Karpas-422 (cell line): Measurements from ENCODE around the gene B4GALNT2. TPM values are rescaled to one million over a fixed set of nuclear protein-coding genes. Genes with fewer than 3 reads are reported as not detected.

ENCODE experiments used
- DNase-seq: peaks from one replicate; pipeline ENCODE4 v3.0.0-alpha.2; 2015
- H2AFZ ChIP-seq: fragments of 200-600 bp; sonication (generic); 2 replicates; pipeline ENCODE4 v1.6.1; 2014; ENCODE audit warnings: antibody characterized with exemption, low read length, mixed read lengths
- H3K27ac ChIP-seq: fragments of 200-600 bp; sonication (generic); 2 replicates; pipeline ENCODE4 v1.5.1; 2014; ENCODE audit warnings: mild to moderate bottlenecking, low read length, moderate library complexity
- H3K27me3 ChIP-seq: fragments of 200-600 bp; sonication (generic); 2 replicates; pipeline ENCODE4 v1.6.1; 2014; ENCODE audit warnings: low read length, mixed read lengths
- H3K36me3 ChIP-seq: fragments of 200-600 bp; sonication (generic); 2 replicates; pipeline ENCODE4 v1.6.1; 2014; ENCODE audit warnings: low read length, mixed read lengths; ENCODE audit not compliant: insufficient read depth
- H3K4me1 ChIP-seq: fragments of 200-600 bp; sonication (generic); 2 replicates; pipeline ENCODE4 v1.6.1; 2014; ENCODE audit warnings: mild to moderate bottlenecking, low read length, mixed read lengths
- H3K4me2 ChIP-seq: fragments of 200-600 bp; sonication (generic); 2 replicates; pipeline ENCODE4 v1.6.1; 2014; ENCODE audit warnings: low read length, low read depth, mild to moderate bottlenecking; ENCODE audit not compliant: poor library complexity, severe bottlenecking
- H3K4me3 ChIP-seq: fragments of 200-600 bp; sonication (generic); 2 replicates; pipeline ENCODE4 v1.5.1; 2014; ENCODE audit warnings: mild to moderate bottlenecking, antibody characterized with exemption, low read length, mixed read lengths
- H3K79me2 ChIP-seq: fragments of 200-600 bp; sonication (generic); 2 replicates; pipeline ENCODE4 v1.6.1; 2014; ENCODE audit warnings: mild to moderate bottlenecking, low read length, mixed read lengths
- H3K9ac ChIP-seq: fragments of 200-600 bp; sonication (generic); 2 replicates; pipeline ENCODE4 v1.6.0; 2014; ENCODE audit warnings: low read length
- H3K9me2 ChIP-seq: fragments of 200-600 bp; sonication (generic), shearing (Covaris generic); replicated peaks from 2 replicates; pipeline ENCODE4 v1.6.0; 2014; ENCODE audit warnings: mild to moderate bottlenecking, low read length, moderate library complexity; ENCODE audit not compliant: insufficient read depth
- H3K9me3 ChIP-seq: fragments of 300-700, 200-600 bp; sonication (generic); 2 replicates; pipeline ENCODE4 v1.6.1; 2014; ENCODE audit warnings: low read length, mixed read lengths
- H4K20me1 ChIP-seq: fragments of 200-600 bp; sonication (generic); 2 replicates; pipeline ENCODE4 v1.6.1; 2014; ENCODE audit warnings: mild to moderate bottlenecking, antibody characterized with exemption, low read length, low read depth; ENCODE audit not compliant: insufficient read depth
- total RNA-seq: library from RNA; depleted of rRNA; stranded (reverse); fragments of >200 nt; shearing (Covaris generic); gene quantifications from 2 replicates; pipeline ENCODE4 v1.2.3, GENCODE V29; 2014; ENCODE audit warnings: low replicate concordance

Gene B4GALNT2
- total RNA-seq, 1 experiment from 2014 or later, result not detected

DNA sequence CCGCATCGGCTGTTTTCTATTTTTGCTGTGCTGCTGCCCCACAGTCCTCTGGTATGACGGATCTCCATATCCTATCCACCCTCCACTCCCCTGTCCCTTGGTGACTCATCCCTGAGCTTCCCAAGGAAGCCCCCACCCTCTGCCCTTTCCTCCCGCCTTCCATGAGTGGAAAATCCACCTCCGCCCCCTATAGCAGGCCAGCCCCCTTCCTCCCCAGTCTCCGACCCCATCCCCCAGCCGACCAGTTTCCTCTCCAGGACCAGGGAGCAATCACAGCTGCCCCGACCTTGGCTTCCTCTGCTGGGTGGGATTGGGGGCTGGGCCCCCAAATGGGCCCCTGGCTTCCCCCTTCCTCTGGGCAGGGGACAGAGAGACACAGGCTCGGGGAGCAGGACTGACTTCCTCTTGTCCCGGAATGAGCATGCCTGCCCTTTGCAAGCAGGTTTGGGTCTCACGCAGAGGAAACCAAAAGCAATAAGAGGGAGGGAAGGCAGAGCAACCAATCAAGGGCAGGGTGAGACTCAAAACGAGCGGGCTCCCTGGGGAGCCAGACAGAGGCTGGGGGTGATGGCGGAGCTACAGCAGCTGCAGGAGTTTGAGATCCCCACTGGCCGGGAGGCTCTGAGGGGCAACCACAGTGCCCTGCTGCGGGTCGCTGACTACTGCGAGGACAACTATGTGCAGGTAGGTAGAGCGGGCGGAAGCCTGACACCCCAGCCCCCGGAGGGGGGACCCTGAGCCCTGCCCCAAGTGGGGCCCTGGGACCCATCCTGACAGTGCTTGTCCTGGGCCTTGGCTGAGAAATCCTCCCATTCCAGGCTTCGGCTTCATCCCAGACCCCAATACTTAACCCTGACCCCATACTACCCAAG is 77.8 kb downstream of the B4GALNT2 start, which contains the start of the genes ABI3 and GNGT2:
ABI3 (plus strand) TSS at position 550 of the 872 bp plus-strand sequence; CDS start at position 568, 18 bp downstream.
GNGT2 (minus strand) TSS at position 417 of the 872 bp plus-strand sequence. CDS start 3,152 bp downstream, outside the sequence.
- Histone ChIP-seq H3K4me3 (peak within 1 kb of the TSS; percentile 89), H4K20me1 (no peaks in the 10 kb centered on the region), H3K27me3 (no peaks in the 10 kb centered on the region), H3K9me2 (no peaks in the 10 kb centered on the region), H3K27ac (peak within 1 kb of the TSS; percentile 91), H3K9me3 (no peaks in the 10 kb centered on the region), H3K4me2 (peak within 1 kb of the TSS; percentile 95), H3K4me1 (peaks cover 60% of the 10 kb centered on the region), H3K79me2 (peaks cover 58% of the 10 kb centered on the region), H3K9ac (peak within 1 kb of the TSS; percentile 89), H2AFZ (no peak within 1 kb of the TSS), H3K36me3 (0 out of 2 replicates have a peak, but pooled peaks cover 3% of the 10 kb centered on the region)
- DNase-seq, result peak; percentile 97

DNA sequence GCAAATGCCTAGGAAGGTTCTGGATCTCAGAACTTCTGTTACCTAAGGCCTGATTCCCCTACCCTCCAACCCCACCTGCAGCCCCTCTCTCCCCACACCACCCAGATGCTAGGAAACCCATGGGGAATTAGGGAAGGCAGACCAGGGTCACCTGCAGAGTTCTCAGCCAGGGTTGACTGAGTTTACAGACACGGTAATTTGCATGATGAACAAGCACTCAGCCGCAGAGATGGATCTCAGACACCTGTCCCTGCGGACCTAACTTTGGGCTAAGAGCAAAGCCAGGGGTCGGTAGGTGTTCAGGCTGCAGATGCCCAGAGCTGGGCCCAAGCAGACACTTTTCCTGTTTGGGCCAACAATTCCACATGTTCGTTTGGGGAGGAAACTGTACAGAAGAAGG is 80.8 kb downstream of the B4GALNT2 start:
- Histone ChIP-seq H4K20me1 (no peaks in the 10 kb centered on the region), H3K9me2 (no peaks in the 10 kb centered on the region), H3K4me1 (peaks cover 91% of the 10 kb centered on the region), H3K4me2 (peak overlapping the region; percentile 95), H3K9ac (peak overlapping the region; percentile 89), H3K36me3 (peaks cover 19% of the 10 kb centered on the region; the same call in 1 of the 2 replicates), H3K9me3 (no peaks in the 10 kb centered on the region), H2AFZ (no peak overlapping the region), H3K27me3 (no peaks in the 10 kb centered on the region), H3K27ac (peak overlapping the region; percentile 91), H3K4me3 (peak overlapping the region; percentile 89), H3K79me2 (peaks cover 67% of the 10 kb centered on the region)
- DNase-seq, result peak; percentile 82

GRCh38 chr17:49213847-49214246 is 81.3 kb downstream of the B4GALNT2 start:
- Histone ChIP-seq H3K9ac (peak overlapping the region; percentile 89), H4K20me1 (no peaks in the 10 kb centered on the region), H3K27me3 (no peaks in the 10 kb centered on the region), H3K27ac (peak overlapping the region; percentile 91), H3K79me2 (peaks cover 67% of the 10 kb centered on the region), H3K9me3 (no peaks in the 10 kb centered on the region), H3K4me3 (peak overlapping the region; percentile 89), H3K36me3 (peaks cover 21% of the 10 kb centered on the region; the same call in 1 of the 2 replicates), H3K4me1 (peaks cover 91% of the 10 kb centered on the region), H2AFZ (no peak overlapping the region), H3K4me2 (peak overlapping the region; percentile 95), H3K9me2 (no peaks in the 10 kb centered on the region)
- DNase-seq, result peak; percentile 62

- Histone ChIP-seq H3K79me2 (peaks cover 60% of the 10 kb centered on the region), H3K4me3 (peak overlapping the region; percentile 89; the same call in 1 of the 2 replicates), H3K9me3 (no peaks in the 10 kb centered on the region), H3K27me3 (no peaks in the 10 kb centered on the region), H3K36me3 (peaks cover 29% of the 10 kb centered on the region), H3K9ac (peak overlapping the region; percentile 89), H3K9me2 (no peaks in the 10 kb centered on the region), H2AFZ (no peak overlapping the region), H3K4me1 (peaks cover 85% of the 10 kb centered on the region), H3K4me2 (peak overlapping the region; percentile 95), H4K20me1 (no peaks in the 10 kb centered on the region), H3K27ac (peak overlapping the region; percentile 91)
- no peak for DNase-seq
These were observed 82.2 kb downstream of the B4GALNT2 start for GRCh38 chr17:49214676-49215360.

DNA sequence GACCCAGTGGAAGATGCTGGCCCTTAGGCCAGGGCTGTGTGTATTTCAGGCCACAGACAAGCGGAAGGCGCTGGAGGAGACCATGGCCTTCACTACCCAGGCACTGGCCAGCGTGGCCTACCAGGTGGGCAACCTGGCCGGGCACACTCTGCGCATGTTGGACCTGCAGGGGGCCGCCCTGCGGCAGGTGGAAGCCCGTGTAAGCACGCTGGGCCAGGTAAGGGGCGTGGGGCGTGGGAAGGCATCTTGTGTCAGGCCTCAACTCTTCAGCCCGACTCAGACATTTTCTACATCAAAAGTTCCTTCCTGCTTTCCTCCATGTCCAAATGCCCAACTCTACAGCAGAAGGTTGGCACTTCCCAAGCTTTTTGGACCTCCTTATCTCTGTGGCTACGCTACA is 83.9 kb downstream of the B4GALNT2 start:
- Histone ChIP-seq H3K27me3 (no peaks in the 10 kb centered on the region), H3K79me2 (peaks cover 45% of the 10 kb centered on the region), H3K4me2 (no peak overlapping the region), H3K9me3 (no peaks in the 10 kb centered on the region), H3K27ac (peak overlapping the region; percentile 91), H3K9ac (0 out of 2 replicates have a peak overlapping the region, but pooled peaks have one; percentile 16), H3K4me3 (no peak overlapping the region), H3K4me1 (peaks cover 77% of the 10 kb centered on the region), H4K20me1 (no peaks in the 10 kb centered on the region), H3K36me3 (peaks cover 33% of the 10 kb centered on the region), H3K9me2 (no peaks in the 10 kb centered on the region), H2AFZ (no peak overlapping the region)
- no peak for DNase-seq

- Histone ChIP-seq H2AFZ (no peak overlapping the region), H3K4me2 (no peak overlapping the region), H3K9me3 (no peaks in the 10 kb centered on the region), H3K79me2 (peaks cover 41% of the 10 kb centered on the region), H3K27ac (peak overlapping the region; percentile 68), H3K4me3 (no peak overlapping the region), H3K36me3 (peaks cover 33% of the 10 kb centered on the region), H3K4me1 (peaks cover 71% of the 10 kb centered on the region), H3K9ac (no peak overlapping the region), H3K9me2 (no peaks in the 10 kb centered on the region), H4K20me1 (no peaks in the 10 kb centered on the region), H3K27me3 (no peaks in the 10 kb centered on the region)
- DNase-seq, result no peak
These were observed 84.5 kb downstream of the B4GALNT2 start for GRCh38 chr17:49216953-49217650.

DNA sequence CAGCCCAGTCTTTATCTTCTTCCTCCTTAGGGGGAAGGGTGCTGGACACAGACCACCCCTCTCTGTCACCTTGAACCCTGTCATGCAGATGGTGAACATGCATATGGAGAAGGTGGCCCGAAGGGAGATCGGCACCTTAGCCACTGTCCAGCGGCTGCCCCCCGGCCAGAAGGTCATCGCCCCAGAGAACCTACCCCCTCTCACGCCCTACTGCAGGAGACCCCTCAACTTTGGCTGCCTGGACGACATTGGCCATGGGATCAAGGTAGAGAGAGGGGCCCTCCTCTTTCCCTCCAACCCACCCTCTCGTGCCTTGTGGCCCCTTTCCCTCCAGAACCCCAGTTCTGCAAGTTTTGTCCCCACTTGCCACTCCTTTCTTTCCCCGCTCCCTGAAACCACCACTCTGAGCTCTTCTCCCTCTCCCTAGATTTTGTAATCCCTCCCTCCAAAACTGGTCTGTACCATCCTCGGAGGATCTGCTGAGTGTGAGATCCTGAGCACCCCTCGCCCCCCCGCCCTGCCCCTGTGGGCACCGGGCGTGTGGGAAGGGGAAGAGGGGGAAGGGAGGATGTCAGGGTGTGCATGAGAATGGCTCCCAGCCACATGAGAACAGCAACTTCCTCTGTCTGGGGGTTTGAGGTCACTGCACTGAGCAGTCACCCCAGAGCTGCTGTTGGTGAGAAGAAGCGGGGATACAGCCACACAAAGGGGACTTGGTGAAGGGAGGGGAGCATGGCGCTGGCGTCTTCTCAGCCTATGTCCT is 85.3 kb downstream of the B4GALNT2 start:
- H3K79me2 ChIP-seq, result peaks cover 35% of the 10 kb centered on the region

More for the DNA sequence above, 85.3 kb downstream of the B4GALNT2 start:
- H3K9ac ChIP-seq, result peak overlapping the region; percentile 46; the same call in 1 of the 2 replicates
- H3K27me3 ChIP-seq, result no peaks in the 10 kb centered on the region
- peak overlapping the region; percentile 68 for H3K27ac ChIP-seq
- DNase-seq, result peak; percentile 63
- no peaks in the 10 kb centered on the region for H3K9me2 ChIP-seq
- H3K9me3 ChIP-seq, result no peaks in the 10 kb centered on the region
- H4K20me1 ChIP-seq, result no peaks in the 10 kb centered on the region
- H3K4me3 ChIP-seq, result no peak overlapping the region
- H3K4me2 ChIP-seq, result peak overlapping the region; percentile 3
- H3K36me3 ChIP-seq, result peaks cover 36% of the 10 kb centered on the region
- H3K4me1 ChIP-seq, result peaks cover 66% of the 10 kb centered on the region
- no peak overlapping the region for H2AFZ ChIP-seq
